Measurements from ENCODE around the gene GLI3.

GLI3 gene

GRCh38 chr7:41922373-41922772 is 314.6 kb downstream of the GLI3 start:
- no peak for TF ChIP-seq CTCF (IDR thresholded peaks at IDR 0.05; ENCODE audit: insufficient read depth, low read length, missing control alignments)
- ChIA-PET POLR2A (interaction anchor here (0.7 to 1.1 kb wide), 2 partner anchors 218 to 224 kb away, joined by 3 read pairs; no protein-coding TSS in a partner anchor), CTCF (interaction anchor here (2.7 kb wide), 1 partner anchor 18 kb away, joined by 15 read pairs; no protein-coding TSS in a partner anchor)
- no peak overlapping the region for H3K4me3 ChIP-seq (ENCODE audit: low read depth, low read length)
- DNase-seq (ENCODE audit: low read depth, low spot score): no peak

- H3K4me3 ChIP-seq (ENCODE audit: low read depth, low read length): no peak overlapping the region
- TF ChIP-seq CTCF (IDR thresholded peaks at IDR 0.05; ENCODE audit: insufficient read depth, low read length, missing control alignments): no peak
- ChIA-PET CTCF (interaction anchor here (1.1 to 2.7 kb wide), 2 partner anchors 9 to 19 kb away, joined by 3 to 15 read pairs; no protein-coding TSS in a partner anchor), POLR2A (interaction anchor here (0.6 to 1.1 kb wide), 2 partner anchors 217 to 915 kb away, joined by 3 to 4 read pairs; no protein-coding TSS in a partner anchor)
- peak; percentile 58 for DNase-seq (ENCODE audit: low read depth, low spot score)
Measured at GRCh38 chr7:41921453-41921981, 315.5 kb downstream of the GLI3 start.

GRCh38 chr7:41918597-41918996 is 318.4 kb downstream of the GLI3 start:
- H3K4me3 ChIP-seq (ENCODE audit: low read depth, low read length): no peak overlapping the region
- POLR2A ChIA-PET: interaction anchor here (1.0 kb wide), 1 partner anchor 219 kb away, joined by 4 read pairs; no protein-coding TSS in a partner anchor
- CTCF ChIA-PET: interaction anchor here (0.8 to 3.1 kb wide), 4 partner anchors 15 to 186 kb away, joined by 3 to 15 read pairs (median 4); no protein-coding TSS in a partner anchor
- no peak for DNase-seq (ENCODE audit: low read depth, low spot score)
- TF ChIP-seq CTCF (IDR thresholded peaks at IDR 0.05; ENCODE audit: insufficient read depth, low read length, missing control alignments): no peak

- CTCF ChIA-PET: interaction anchor here (1.1 to 3.1 kb wide), 2 partner anchors 24 to 1696 kb away, joined by 3 to 15 read pairs; no protein-coding TSS in a partner anchor
- TF ChIP-seq CTCF (IDR thresholded peaks at IDR 0.05; ENCODE audit: insufficient read depth, low read length, missing control alignments): no peak
- no peak overlapping the region for H3K4me3 ChIP-seq (ENCODE audit: low read depth, low read length)
- peak; percentile 99 for DNase-seq (ENCODE audit: low read depth, low spot score)
- POLR2A ChIA-PET: interaction anchor here (0.6 to 2.9 kb wide), 7 partner anchors 15 to 829 kb away, joined by 3 to 6 read pairs (median 3); partner anchors contain the start of gene INHBA
Measured at GRCh38 chr7:41916450-41916927, 320.5 kb downstream of the GLI3 start.

- H3K4me3 ChIP-seq (ENCODE audit: low read depth, low read length): no peak overlapping the region
- POLR2A ChIA-PET: interaction anchor here (1.3 to 2.9 kb wide), 3 partner anchors 210 to 215 kb away, joined by 3 to 6 read pairs (median 5); partner anchors contain the start of gene INHBA
- DNase-seq (ENCODE audit: low read depth, low spot score): no peak
- no peak for TF ChIP-seq CTCF (IDR thresholded peaks at IDR 0.05; ENCODE audit: insufficient read depth, low read length, missing control alignments)
- CTCF ChIA-PET: interaction anchor here (1.0 to 3.1 kb wide), 2 partner anchors 25 to 211 kb away, joined by 3 to 15 read pairs; no protein-coding TSS in a partner anchor
Measured at GRCh38 chr7:41915871-41916270, 321.1 kb downstream of the GLI3 start.
